Activated CD4-positive, alpha-beta memory T cell treated with anti-CD3 and anti-CD28 coated beads, Interleukin-2, amount 10 ng/mL, durations not matched to agents 7 days and 5 days (primary cell): ENCODE results near the gene NMNAT3. TPM values are rescaled to one million over a fixed set of nuclear protein-coding genes. Genes with fewer than 3 reads are reported as not detected.

ENCODE experiments used
- CTCF ChIA-PET: fragments of 350-600 bp; sonication (Branson Sonifier 250); formaldehyde crosslinking; loops from one replicate; lab custom pipeline; 2021; ENCODE audit warnings: antibody characterized with exemption, inconsistent platforms; lab: Charles Lee
- POLR2A ChIA-PET: fragments of 350-600 bp; sonication (Branson Sonifier 250); formaldehyde crosslinking; loops from one replicate; lab custom pipeline; 2021; ENCODE audit warnings: antibody characterized with exemption; lab: Charles Lee
- DNase-seq: peaks from one replicate; pipeline ENCODE4 v3.0.0-alpha.2; 2020
- H3K27ac Mint-ChIP-seq: one replicate; pipeline ENCODE4 v1.8.0; 2021; ENCODE audit warnings: mild to moderate bottlenecking, mixed read lengths
- H3K27me3 Mint-ChIP-seq: one replicate; pipeline ENCODE4 v1.8.0; 2021; ENCODE audit warnings: mixed read lengths
- H3K36me3 Mint-ChIP-seq: one replicate; pipeline ENCODE4 v1.8.0; 2021; ENCODE audit warnings: low read depth, mixed read lengths
- H3K4me1 Mint-ChIP-seq: one replicate; pipeline ENCODE4 v1.8.0; 2021; ENCODE audit warnings: mixed read lengths
- H3K4me3 Mint-ChIP-seq: one replicate; pipeline ENCODE4 v1.8.0; 2021; ENCODE audit warnings: mild to moderate bottlenecking, mixed read lengths
- H3K9me3 Mint-ChIP-seq: one replicate; pipeline ENCODE4 v1.8.0; 2021; ENCODE audit warnings: mixed read lengths
- total RNA-seq, 2 experiments: library from RNA; stranded (reverse); gene quantifications; one replicate each; pipeline ENCODE4 v1.2.3, GENCODE V29; 2021

Gene NMNAT3
- total RNA-seq, 2 experiments from 2014 or later: 0.15 to 0.18 TPM

DNA sequence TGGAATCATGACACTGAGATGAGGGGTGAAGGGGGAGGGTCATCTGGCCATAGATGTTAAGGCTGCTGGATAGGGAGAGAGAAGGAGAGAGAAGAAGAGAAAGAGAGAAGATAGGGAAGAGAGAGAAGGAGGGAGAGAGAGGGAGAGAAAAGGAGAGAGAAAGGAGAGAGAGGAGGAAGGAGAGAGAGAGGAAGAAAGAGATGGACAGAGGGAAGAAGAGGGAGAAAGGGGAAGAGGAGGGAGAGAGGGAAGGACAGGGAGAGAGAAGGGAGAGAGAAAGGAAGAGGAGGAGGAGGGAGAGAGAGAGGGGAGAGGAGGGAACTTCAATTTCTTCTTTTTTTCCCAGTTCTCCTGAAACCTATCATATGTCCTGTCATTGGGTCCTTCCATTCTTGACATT is 123.1 kb downstream of the NMNAT3 start:
- H3K36me3 Mint-ChIP-seq: no peaks in the 10 kb centered on the region
- DNase-seq: no peak

DNA sequence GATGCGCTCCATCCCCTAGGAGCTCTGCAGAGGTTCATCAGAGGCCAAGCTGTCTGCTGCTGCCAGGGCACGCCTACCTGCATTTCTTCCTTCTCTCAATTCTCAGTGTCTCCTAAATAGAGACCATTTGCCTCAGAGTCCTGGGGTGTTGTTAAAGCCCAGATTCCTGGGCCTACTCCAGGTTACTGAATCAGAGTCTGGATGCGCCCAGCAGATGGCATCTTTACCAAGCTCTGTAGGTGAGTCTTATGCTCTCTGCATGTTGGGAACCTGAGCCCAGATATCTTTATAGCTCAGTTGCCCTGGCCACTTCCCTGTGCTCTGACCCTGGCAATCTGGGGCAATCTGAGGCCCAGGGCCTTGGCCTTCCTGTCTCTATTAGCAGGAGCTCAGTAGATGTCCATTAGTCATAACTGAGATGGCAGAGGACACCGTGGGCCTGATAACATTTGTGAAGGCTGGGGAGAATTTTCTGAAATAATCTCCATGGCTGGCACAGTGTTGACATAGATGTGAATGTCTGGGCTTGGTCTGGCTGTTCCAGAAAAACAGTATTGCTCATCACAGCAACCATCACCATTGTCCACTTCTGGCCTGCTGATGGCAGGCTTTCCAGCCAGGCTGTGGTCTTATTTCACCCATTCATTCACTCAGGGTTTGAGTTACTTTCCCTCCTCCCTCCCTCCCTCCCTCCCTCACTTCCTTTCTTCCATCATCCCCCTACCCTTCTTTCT is 125.0 kb downstream of the NMNAT3 start:
- POLR2A ChIA-PET: no interaction called here
- no peaks in the 10 kb centered on the region for H3K9me3 Mint-ChIP-seq
- no peak for DNase-seq
- no peak overlapping the region for H3K4me3 Mint-ChIP-seq
- H3K27me3 Mint-ChIP-seq: peaks cover 6% of the 10 kb centered on the region
- H3K27ac Mint-ChIP-seq: no peak overlapping the region
- CTCF ChIA-PET: no interaction called here
- H3K4me1 Mint-ChIP-seq: no peaks in the 10 kb centered on the region
- H3K36me3 Mint-ChIP-seq: no peaks in the 10 kb centered on the region

More for the DNA sequence above, 123.1 kb downstream of the NMNAT3 start:
- POLR2A ChIA-PET: no interaction called here
- Mint-ChIP-seq H3K4me3 (no peak overlapping the region), H3K9me3 (no peaks in the 10 kb centered on the region), H3K27ac (no peak overlapping the region), H3K4me1 (no peaks in the 10 kb centered on the region), H3K27me3 (peaks cover 6% of the 10 kb centered on the region)
- CTCF ChIA-PET: no interaction called here

DNA sequence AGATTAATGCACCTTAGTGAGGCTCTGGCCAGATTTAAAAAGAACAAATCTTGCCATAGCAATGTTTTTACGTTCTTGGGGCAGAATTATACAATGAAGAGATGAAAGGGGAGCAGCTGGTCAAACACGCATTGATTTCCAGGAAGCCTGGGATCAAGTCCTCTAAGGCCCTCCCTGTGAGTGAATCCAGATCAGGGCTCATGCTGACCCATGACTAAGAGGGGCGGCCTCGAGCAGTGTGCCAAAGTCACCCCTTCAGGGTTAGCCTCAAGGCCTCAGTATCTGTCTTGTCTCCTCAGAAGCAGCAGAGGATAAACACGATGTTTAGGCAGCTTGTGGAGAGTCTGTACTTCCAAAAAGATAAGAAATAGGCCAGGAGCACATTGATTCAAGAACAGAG is 129.0 kb downstream of the NMNAT3 start:
- ChIA-PET POLR2A (no interaction called here), CTCF (interaction anchor here (1.1 kb wide), 1 partner anchor 121 kb away, joined by 3 read pairs; no protein-coding TSS in a partner anchor)
- Mint-ChIP-seq H3K27ac (no peak overlapping the region), H3K9me3 (no peaks in the 10 kb centered on the region), H3K27me3 (peaks cover 4% of the 10 kb centered on the region), H3K4me3 (no peak overlapping the region), H3K4me1 (no peaks in the 10 kb centered on the region), H3K36me3 (no peaks in the 10 kb centered on the region)
- no peak for DNase-seq

DNA sequence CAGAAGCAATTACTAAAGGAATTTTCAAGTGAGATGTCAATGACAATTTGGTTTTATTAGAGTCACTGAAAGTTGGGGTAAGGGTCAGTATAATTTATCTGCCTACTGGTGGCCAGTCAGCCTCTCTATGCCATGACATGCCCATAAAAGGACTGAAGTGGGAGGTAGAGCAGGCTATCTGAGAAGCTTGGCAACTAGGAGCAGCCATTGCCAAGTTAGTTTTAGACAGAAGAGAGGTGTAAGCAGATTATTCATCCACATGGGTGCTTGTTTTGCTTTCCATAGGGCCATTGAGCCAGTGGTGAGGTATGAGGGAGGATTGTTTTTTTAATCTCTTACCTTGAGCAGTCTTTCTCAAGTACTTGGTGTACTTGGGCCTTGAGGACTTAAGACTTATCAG is 130.1 kb downstream of the NMNAT3 start:
- H3K27ac Mint-ChIP-seq: no peak overlapping the region
- no peaks in the 10 kb centered on the region for H3K4me1 Mint-ChIP-seq
- H3K9me3 Mint-ChIP-seq: no peaks in the 10 kb centered on the region
- peaks cover 7% of the 10 kb centered on the region for H3K27me3 Mint-ChIP-seq
- H3K36me3 Mint-ChIP-seq: no peaks in the 10 kb centered on the region
- ChIA-PET POLR2A (no interaction called here), CTCF (no interaction called here)
- no peak for DNase-seq
- no peak overlapping the region for H3K4me3 Mint-ChIP-seq

DNA sequence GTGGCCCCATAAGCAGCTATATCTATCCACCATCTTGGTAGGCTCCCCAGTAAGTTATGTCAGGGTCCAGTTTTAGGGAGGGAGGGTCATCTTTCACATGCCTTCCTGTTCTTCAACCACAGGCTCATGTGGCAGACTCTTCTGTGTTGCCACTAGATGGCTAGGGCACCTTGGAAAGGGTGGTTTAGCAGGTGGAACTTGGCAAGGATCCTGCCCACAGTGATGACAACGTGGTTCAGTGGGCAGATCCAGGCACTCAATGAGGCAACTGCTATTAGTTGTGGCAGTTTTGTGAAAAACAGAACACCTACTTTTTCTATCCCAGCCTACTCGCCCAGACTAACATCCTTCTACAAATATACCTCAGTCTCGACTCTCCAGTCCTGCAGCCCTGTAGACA is 131.0 kb downstream of the NMNAT3 start:
- no peaks in the 10 kb centered on the region for H3K36me3 Mint-ChIP-seq
- H3K27ac Mint-ChIP-seq: no peak overlapping the region
- POLR2A ChIA-PET: no interaction called here
- CTCF ChIA-PET: no interaction called here
- H3K4me1 Mint-ChIP-seq: no peaks in the 10 kb centered on the region
- H3K27me3 Mint-ChIP-seq: peaks cover 15% of the 10 kb centered on the region
- no peaks in the 10 kb centered on the region for H3K9me3 Mint-ChIP-seq
- DNase-seq: no peak
- no peak overlapping the region for H3K4me3 Mint-ChIP-seq

DNA sequence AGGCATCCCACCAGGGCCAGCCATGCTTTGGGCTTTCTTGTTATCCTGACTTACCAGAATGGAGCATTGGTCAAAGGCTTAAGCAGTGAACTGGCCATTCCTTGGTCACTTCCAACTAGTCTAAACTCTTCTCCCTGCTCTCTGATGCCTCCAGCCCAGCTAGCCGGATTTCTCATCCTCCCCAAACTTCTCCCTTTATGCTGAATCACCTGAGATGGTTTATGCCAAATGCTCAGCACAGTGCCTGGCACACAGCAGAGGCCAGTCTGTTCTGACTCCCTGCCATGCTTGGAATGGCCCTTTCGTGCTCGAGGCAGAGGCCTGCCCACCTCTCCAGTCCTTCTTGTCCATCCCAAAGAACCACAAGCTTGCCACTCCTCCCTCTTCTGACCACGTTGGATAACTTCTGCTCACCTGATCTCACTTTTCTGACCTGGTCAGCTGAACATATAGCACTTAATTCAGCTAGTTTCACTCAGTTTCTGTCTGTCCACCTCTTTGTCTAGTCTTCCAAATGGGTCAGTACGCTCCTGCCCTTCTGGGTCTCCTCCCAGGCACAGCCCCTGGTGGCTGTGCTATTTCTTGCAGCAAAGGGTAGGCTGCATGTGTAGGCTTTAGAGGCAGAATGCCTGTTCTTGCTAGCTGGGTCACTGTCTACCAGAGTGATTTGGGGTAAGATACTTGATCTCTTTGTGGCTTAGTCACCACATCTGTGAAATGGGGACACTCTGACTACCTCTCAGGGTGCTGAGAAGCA is 136.1 kb downstream of the NMNAT3 start:
- no peak overlapping the region for H3K4me3 Mint-ChIP-seq
- no peaks in the 10 kb centered on the region for H3K9me3 Mint-ChIP-seq
- ChIA-PET CTCF (no interaction called here), POLR2A (no interaction called here)
- H3K36me3 Mint-ChIP-seq: no peaks in the 10 kb centered on the region
- H3K27me3 Mint-ChIP-seq: peaks cover 51% of the 10 kb centered on the region
- H3K4me1 Mint-ChIP-seq: peaks cover 9% of the 10 kb centered on the region
- DNase-seq: no peak
- H3K27ac Mint-ChIP-seq: no peak overlapping the region

DNA sequence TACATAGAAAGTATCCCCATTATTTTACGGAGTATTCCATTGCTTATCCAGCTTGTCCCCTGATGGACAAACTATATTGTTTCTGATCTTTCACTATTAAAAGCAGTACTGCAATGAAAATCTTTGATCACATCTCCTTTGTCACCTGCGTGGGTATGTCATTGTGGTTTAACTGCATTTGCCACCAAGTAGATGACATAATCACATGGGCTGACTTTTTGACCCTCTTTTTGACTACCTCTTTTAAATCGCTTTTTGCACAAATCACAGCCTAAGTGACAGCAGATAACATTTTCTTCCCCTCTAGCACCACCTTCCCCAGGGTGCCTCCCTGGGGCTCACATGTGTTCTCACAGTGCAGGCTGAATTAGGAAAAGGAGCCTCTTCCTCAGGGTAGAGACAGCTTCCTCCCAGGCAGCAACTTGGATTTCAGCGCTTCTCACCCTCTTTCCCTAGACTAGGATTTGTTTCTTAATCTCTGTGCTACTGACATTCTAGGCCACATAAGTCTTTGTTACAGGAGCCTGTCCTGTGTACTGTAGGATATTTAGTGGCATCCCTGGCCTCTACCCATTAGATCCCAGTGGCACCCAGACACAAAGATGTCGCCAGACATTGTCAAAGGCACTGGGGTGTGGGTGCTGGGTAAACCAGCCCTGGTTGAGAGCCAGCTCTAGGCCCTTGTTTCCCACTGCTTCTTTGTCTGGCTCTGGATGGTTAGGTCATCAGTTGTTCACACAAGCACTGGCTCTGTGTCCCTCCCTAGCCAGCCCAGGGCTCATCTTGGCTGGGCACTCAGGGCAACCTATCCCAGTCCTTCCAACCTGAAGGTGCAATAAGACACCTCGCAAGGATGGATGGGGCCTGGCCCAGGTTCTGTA is 136.9 kb downstream of the NMNAT3 start:
- CTCF ChIA-PET: no interaction called here
- POLR2A ChIA-PET: no interaction called here
- Mint-ChIP-seq H3K4me1 (peaks cover 9% of the 10 kb centered on the region), H3K4me3 (no peak overlapping the region), H3K9me3 (no peaks in the 10 kb centered on the region), H3K36me3 (no peaks in the 10 kb centered on the region), H3K27me3 (peaks cover 51% of the 10 kb centered on the region), H3K27ac (no peak overlapping the region)
- no peak for DNase-seq

DNA sequence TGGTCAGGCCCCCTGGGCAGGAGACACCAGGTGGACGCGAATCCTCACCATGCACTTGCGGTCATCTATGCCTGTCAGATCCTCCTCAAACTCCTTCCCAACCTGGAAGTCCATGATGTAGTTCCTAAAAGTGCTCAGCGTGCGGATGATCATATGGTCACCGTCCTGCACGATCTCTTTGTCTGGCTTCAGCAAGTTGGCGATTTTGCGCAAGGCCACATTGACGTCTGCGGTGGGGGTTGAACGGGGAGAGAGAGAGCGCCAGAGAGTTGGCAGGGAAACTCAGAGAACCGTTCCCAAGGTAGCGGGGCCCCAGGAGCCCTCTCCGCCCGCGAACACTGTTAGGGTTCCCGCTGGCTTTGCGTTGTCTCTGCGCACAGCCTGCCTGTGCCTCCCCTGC is 139.0 kb downstream of the NMNAT3 start:
- CTCF ChIA-PET: no interaction called here
- POLR2A ChIA-PET: no interaction called here
- Mint-ChIP-seq H3K27me3 (peaks cover 47% of the 10 kb centered on the region), H3K4me1 (peaks cover 9% of the 10 kb centered on the region), H3K9me3 (no peaks in the 10 kb centered on the region), H3K27ac (no peak overlapping the region), H3K36me3 (no peaks in the 10 kb centered on the region), H3K4me3 (no peak overlapping the region)
- no peak for DNase-seq

DNA sequence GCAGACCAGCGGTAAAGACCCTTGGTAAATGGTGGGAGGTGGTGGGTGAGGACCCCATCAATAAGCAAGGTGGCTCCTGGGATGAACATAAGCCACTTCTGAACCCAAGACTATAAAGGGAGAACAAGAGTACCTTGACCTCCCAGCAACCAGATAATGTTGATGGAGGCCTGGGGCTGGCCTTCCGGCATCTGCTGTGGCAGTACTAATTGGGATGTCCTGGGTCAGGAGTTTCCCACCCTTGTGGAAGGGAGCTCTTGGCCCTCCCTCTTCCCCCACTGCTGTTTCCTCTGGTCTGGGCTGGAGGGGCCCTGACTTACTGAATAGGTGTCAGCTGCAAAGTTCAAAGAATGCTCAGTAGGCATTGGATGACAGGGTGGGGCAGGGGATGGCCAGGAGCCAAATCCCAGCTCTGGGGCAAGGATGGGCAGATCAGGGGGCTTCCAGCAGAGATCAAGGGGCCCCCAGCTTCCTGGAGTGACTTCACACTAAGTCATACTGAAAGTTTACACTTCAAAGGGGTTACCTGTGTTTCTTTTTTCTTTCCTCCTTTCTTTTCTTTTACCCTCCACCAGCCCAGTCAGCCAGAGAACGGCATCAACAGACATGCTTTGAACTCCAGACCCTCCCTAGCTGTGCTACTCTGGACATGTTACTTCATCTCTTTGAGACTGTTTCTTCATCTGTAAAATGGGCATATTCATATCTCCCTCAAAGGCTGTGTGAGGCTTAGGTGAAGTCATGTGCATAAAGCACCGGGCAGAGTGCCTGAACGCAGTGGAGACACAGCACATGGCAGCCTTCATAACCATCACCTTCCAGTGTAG is 139.8 kb downstream of the NMNAT3 start:
- no peak for DNase-seq
- H3K4me1 Mint-ChIP-seq: peaks cover 9% of the 10 kb centered on the region
- no peak overlapping the region for H3K27ac Mint-ChIP-seq
- H3K9me3 Mint-ChIP-seq: no peaks in the 10 kb centered on the region
- peaks cover 47% of the 10 kb centered on the region for H3K27me3 Mint-ChIP-seq
- CTCF ChIA-PET: no interaction called here
- H3K36me3 Mint-ChIP-seq: no peaks in the 10 kb centered on the region
- H3K4me3 Mint-ChIP-seq: no peak overlapping the region
- POLR2A ChIA-PET: no interaction called here

DNA sequence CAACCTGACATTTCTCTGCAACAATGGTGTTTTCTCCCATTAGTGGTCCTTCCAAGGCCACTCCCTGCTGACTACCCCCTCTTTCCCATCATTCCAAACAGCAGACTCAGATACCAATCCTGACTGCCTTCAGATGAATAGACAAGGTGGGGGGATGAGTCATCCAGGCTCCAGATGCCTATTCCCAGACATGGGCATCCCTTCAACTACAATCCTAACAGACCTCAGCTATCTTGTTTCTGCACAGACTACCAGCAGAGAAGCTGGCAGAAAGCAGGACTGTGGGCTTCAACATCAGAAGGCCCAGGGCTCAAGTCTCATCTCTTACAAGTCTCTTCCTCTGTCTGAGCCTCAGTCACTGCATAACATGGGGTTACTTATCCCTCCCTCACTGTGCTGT is 140.4 kb downstream of the NMNAT3 start:
- no peak overlapping the region for H3K27ac Mint-ChIP-seq
- POLR2A ChIA-PET: no interaction called here

DNA sequence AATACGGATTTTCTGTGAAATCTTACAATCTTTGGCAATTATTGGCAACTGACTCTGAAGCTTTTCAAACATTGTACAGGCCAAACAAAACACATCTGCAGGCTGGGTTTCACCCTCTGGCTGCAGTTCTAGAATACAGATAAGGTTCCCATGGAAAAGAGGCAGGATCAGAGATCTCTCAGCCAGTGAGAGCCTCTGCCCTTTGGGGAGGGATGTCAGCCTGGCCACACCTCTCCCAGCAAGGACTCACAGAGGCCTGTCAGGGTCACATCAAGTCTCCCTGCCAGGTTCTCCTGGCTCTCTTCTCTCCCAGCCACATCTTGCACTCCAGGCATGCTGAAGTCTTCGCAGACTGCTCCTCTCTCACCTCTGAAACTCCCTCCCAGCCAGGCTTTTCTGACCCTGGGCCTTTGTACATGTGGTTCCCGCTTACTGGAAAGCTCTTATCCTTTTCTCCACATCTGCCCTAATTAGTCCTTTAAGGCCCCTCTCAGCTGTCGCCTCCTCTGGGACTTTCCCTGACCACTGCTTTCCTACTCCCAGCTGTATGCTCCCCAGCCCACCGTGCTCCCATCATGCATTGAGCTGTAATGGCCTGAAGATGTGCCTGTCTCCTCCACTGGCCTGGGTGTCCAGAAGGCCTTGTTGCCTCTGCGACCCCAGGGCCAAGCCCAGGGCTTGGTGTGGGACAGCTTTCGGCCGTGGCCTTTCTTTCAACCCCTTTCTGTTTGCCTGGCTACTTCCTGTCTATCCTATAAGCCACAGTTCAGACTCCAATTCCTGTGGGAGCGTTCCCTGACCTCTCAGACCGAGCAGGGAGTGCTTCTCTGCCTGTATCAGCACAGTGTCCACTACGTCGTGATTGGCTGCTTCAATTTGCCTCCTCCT is 142.5 kb downstream of the NMNAT3 start:
- POLR2A ChIA-PET: no interaction called here

More for the DNA sequence above, 140.4 kb downstream of the NMNAT3 start:
- Mint-ChIP-seq H3K36me3 (no peaks in the 10 kb centered on the region), H3K27me3 (peaks cover 41% of the 10 kb centered on the region), H3K9me3 (no peaks in the 10 kb centered on the region), H3K4me3 (no peak overlapping the region), H3K4me1 (peaks cover 9% of the 10 kb centered on the region)
- DNase-seq: no peak
- CTCF ChIA-PET: no interaction called here

DNA sequence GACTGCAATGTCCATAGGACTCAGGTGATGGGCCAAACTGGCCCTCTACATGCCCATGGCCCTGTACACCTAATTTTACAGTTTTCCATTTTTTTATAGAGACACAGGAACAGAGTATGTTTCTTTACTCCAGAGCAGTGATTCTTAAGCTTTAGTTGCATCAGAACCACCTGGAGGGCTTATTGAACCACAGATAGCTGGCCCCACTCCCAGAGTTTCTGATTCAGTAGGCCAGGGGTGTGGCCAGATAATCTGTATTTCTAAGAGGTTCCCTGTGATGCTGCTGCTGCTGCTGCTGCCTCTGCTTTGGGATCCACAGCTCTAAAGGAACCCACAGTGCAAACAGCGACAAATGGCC is 143.3 kb downstream of the NMNAT3 start:
- POLR2A ChIA-PET: no interaction called here
- no peak overlapping the region for H3K27ac Mint-ChIP-seq
- H3K27me3 Mint-ChIP-seq: peaks cover 18% of the 10 kb centered on the region
- no peak overlapping the region for H3K4me3 Mint-ChIP-seq
- CTCF ChIA-PET: no interaction called here
- DNase-seq: no peak
- H3K36me3 Mint-ChIP-seq: no peaks in the 10 kb centered on the region
- H3K4me1 Mint-ChIP-seq: peaks cover 3% of the 10 kb centered on the region
- no peaks in the 10 kb centered on the region for H3K9me3 Mint-ChIP-seq

More for the DNA sequence above, 142.5 kb downstream of the NMNAT3 start:
- CTCF ChIA-PET: no interaction called here
- H3K27ac Mint-ChIP-seq: no peak overlapping the region
- no peak overlapping the region for H3K4me3 Mint-ChIP-seq
- peaks cover 3% of the 10 kb centered on the region for H3K4me1 Mint-ChIP-seq
- H3K36me3 Mint-ChIP-seq: no peaks in the 10 kb centered on the region
- H3K27me3 Mint-ChIP-seq: peaks cover 23% of the 10 kb centered on the region
- no peaks in the 10 kb centered on the region for H3K9me3 Mint-ChIP-seq
- DNase-seq: no peak
